KBM-7 (cell line): ENCODE data around the gene ATP6V0D1.

ENCODE experiments used
- DNase-seq: peaks from one replicate; pipeline ENCODE4 v3.0.0-alpha.2; 2015
- in situ Hi-C: fragments of 300-500 bp; cut with MboI; formaldehyde crosslinking; loops from 2 replicates; pipeline ENCODE4 v1.14.3; 2020; ENCODE audit warnings: low sequenced_read_pairs, low pct_unique_long_range_greater_than_20kb, mixed read lengths

ATP6V0D1 gene

DNA sequence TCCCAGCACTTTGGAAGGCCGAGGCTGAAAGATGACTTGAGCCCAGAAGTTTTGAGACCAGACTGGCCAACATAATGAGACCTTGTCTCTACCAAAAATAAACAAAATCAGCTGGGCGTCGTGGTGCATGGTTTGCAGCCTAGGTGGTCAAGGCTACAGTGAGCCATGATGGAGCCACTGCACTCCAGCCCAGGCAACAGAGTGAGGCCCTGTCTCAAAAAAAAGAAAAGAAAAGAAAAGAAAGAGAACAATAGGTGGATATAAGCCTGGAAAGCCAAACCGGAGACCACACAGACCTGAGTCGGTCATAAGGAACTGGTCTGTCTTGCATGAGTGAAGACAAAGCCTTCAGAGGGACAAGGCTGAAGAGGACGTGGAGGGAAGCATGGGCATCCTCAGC is 14.4 kb downstream of the ATP6V0D1 start:
- DNase-seq, result no peak
- in situ Hi-C loops, result no loop called here

GRCh38 chr16:67464565-67464964 is 16.4 kb downstream of the ATP6V0D1 start:
- in situ Hi-C loops, result no loop called here
- DNase-seq, result no peak

- no peak for DNase-seq
- in situ Hi-C loops, result no loop called here
Measured at GRCh38 chr16:67463691-67464090, 17.3 kb downstream of the ATP6V0D1 start.

DNA sequence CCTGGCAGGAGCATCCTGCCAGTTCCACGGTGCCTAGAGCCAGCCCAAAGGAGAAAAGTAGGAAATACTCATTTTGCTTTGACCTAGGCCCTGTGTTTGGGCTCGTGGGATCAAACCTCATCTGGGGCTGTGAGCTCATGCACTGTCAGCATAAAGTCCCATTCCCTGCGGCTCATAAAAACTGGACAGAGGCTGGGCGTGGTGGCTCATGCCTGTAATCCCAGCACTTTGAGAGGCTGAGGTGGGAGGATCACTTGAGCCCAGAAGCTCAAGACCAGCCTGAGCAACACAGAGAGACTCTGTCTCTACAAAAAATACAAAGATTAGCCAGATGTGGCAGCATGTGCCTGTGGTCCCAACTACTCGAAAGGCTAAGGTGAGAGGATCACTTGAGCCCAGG is 17.9 kb downstream of the ATP6V0D1 start:
- no peak for DNase-seq
- in situ Hi-C loops, result no loop called here

- in situ Hi-C loops, result no loop called here
Measured at GRCh38 chr16:67462279-67462655, 18.7 kb downstream of the ATP6V0D1 start.

DNA sequence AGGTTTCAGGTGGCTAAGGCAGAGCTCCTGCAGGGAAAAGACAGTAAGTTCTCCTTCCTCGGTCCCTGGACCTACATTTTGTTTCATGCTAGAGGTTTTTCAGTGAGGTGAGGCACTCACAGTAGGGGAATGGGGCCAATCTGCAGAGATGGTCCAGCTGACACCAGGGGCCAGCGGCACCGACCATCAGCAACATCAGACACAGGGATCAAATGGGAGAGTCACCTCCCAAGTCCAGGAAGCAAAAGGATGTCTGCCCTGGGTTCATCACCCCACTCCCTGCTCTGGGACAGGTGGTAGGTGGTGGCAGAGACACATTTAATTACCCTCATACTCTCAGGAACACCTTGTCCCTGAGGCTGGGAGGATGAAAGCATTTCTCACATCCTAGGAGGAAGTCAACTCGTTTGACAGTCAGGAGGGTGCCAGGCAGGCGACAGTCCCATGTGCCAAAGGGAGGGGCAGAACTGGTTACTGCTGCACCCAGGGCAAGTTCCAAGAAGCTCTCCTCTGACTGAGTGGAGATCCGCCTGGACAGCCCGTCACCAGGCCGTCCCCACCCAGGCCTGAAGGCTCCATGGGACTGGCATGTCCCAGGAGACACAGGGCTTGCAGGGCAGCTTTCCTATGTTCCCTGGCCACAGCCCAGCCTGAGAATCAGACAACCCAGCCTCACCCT is 19.2 kb downstream of the ATP6V0D1 start:
- no peak for DNase-seq
- in situ Hi-C loops, result no loop called here

More at GRCh38 chr16:67462279-67462655, 18.7 kb downstream of the ATP6V0D1 start:
- DNase-seq, result no peak

- DNase-seq, result no peak
- in situ Hi-C loops, result no loop called here
Measured at GRCh38 chr16:67460961-67461360, 20.0 kb downstream of the ATP6V0D1 start.

GRCh38 chr16:67460168-67460567 is 20.8 kb downstream of the ATP6V0D1 start:
- no peak for DNase-seq
- in situ Hi-C loops, result no loop called here

- in situ Hi-C loops, result no loop called here
Measured at GRCh38 chr16:67459861-67460150, 21.2 kb downstream of the ATP6V0D1 start.

DNA sequence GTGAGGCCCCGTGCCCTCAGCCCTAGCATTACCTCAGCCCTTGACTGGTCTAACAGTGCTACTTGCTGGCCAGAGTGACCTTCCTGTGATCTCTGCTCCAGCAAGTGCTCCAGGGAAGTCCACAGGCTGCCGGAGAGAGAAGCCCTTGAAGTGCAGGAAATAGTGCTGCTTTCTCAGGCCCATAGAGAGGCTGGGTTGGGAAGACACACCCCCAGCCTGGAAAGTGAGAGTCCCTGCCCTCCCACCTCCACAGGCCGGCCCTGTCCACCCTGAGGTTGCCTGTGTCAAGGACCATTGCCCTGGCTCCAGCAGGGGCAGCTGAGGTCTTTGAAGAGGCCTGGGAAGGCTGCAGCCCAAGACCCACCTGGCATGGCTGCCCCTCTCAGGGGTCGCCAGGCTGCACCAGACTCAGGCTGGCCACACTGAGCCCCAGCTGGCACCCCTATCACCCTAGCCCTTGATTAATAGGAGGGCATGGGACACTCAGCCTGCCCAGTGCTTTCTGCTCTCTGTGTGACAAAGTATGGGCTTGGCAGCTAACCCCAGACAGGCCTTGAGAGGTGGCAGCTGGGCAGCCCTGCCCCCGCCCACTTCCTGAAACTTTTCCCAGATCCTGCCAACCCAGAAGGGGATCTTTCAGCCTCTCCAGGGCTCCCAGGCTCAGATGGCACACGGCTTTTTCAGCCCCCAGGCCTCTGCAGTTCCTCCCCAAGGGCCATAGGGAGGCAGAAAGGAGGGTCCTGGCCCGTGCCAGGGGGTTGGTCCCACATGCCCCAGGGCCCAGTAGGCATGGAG is 21.7 kb downstream of the ATP6V0D1 start:
- DNase-seq, result no peak
- in situ Hi-C loops, result no loop called here

More at GRCh38 chr16:67459861-67460150, 21.2 kb downstream of the ATP6V0D1 start:
- DNase-seq, result no peak

DNA sequence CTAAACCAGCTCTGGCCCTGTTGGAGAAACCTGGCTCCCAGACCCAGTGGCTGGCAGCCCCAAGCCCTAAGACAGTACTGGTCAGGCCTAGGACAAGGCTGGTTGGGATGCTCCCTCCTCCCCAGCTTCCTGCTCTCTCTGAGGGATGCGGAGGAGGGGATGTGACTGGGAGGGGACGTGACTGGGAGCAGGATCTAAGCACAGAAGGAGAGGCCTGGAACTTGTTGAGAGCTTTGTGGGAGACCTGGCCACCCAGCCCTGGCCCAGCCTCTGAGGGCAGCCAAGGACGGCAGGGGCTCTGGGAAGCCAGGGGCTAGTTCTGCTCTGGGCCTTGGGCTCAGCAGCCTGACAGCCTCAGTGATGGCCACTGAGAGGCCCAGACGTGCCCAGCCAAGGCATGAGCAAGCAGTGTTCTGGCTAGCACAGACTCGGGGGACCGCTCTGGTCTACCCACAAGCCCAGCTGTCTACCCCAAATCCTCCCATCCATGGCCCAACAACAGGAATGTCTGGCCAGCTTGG is 22.8 kb downstream of the ATP6V0D1 start:
- in situ Hi-C loops, result no loop called here

DNA sequence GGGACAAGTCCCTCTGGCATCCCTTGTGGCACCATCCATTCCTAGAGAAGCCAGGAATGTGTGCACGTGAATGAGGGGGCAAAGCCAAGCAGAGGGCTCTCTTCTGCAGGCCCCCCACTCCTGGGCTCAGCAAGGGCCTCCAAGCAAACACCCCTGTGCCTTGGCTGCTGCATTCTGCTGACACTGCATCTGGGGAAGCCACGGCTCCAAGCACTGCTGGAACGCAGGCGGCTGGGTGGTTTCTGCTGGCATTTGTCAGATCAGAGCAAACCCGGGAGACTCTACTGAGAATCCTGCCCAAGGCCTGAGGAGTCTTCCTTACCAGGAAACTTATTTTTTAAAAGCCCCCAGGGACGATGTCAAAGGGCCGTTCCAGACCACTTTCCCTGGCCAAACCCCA is 23.3 kb downstream of the ATP6V0D1 start:
- no peak for DNase-seq
- in situ Hi-C loops, result no loop called here

More for the DNA sequence above, 22.8 kb downstream of the ATP6V0D1 start:
- no peak for DNase-seq

- in situ Hi-C loops, result no loop called here
- no peak for DNase-seq
Measured at GRCh38 chr16:67456391-67457081, 24.4 kb downstream of the ATP6V0D1 start.

DNA sequence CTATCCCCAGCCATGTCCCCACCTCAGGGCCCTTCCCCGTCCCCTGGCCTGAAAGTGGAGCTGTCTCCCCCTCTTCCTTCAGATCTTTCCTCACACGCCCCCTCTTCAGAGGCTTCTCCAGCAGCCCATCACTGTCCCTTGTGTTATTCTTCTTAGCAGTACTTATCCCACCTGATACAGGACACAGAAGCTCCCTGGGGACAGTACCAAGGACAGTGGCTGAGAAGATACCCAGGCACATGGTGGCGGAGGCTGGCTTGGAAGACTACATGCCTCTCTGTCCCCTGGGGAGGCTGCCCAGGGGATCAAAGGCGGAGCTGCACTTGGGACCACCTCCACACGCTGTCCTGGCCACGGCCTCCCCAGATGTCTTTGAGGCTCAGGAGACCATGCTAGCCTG is 26.1 kb downstream of the ATP6V0D1 start:
- DNase-seq, result no peak
- in situ Hi-C loops, result no loop called here

- in situ Hi-C loops, result no loop called here
- DNase-seq, result no peak
Measured at GRCh38 chr16:67454104-67454503, 26.9 kb downstream of the ATP6V0D1 start.

DNA sequence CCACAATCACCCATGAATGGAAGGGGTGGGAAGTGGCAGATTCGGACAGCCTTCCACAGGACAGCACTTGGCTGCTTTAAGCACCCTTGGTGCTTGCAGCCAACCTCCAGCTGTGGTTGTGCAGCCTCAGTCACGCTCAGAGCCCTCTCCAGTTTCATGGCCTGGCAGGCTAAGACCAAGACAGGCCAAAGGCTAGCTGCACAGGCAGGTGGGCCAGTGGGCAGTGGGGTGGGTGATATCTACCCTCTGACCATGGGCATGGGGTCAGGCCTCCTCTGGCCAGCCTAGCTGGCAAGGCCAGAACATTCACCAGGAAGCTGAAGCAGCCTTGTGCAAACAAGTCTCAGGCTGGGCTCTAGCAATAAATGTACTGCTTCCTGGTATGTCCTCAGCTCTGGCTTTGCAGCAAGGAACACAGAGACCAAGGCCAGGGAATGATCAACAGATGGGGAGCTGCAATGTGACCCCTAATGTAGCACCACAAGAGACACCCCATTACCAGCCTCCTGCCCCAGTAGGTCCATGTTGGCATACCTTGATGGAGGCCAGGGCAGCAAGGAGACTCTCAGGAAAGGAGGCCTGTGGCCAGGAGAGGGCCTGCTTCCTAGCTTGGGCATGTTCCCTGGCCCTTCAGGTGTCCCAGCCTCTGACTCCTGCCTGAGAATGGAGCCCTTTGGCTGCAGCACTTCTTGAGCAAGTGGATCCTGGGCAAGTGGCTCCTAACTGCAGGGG is 29.1 kb downstream of the ATP6V0D1 start:
- in situ Hi-C loops, result no loop called here
- no peak for DNase-seq

DNA sequence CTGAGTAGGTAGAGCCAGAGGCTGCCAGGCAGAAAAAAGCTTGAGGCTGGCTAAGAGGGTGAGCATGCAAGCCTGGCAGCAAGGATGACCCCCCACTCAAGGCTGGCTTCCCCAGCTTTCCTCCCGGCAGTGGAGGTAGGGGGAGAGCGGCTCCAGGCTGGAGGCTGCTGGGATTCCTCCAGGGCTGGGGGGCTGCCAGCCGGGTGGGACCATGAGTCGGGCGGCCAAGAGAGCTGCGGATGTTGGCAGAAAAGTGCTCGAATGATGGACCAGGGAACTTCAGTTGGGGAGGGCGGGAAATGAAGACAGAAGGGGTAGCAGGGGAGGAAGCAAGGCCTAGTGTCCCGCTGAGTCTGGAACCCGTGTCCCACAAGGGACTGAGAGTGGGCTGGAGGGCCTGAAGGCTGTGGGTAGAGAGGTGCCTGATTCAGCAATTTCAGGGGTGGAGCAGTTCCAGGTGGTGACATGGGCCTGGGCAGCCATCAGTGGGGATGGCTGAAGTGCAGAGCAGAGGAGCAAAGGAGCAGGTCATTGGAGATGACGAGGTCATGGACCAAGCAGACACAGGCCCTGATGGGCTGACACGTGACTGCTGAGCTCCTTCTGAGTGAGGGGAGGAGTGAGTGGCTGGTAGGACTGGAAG is 29.8 kb downstream of the ATP6V0D1 start:
- in situ Hi-C loops, result no loop called here
- DNase-seq, result no peak

DNA sequence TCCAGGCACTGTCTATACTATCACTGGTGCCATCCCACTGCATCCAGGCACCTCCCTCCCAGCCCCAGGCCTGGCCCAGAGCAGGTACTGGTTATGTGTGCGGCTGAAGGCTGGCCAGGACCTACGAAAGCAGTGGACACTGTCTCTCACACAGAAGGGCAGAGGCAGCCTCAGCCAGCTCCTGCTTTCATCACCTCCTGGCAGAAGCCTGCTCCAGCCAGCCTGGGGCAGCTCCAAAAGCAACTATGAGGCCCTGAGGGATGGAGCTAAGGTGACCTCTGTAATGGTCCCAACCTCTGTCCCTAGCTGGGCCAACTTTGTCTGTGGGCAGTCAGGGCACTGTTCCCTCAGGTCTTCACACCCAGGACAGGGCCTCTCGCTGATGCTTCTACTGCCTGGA is 31.2 kb downstream of the ATP6V0D1 start:
- DNase-seq, result no peak

GRCh38 chr16:67449336-67449735 is 31.6 kb downstream of the ATP6V0D1 start:
- DNase-seq, result no peak
- in situ Hi-C loops, result no loop called here

More for the DNA sequence above, 31.2 kb downstream of the ATP6V0D1 start:
- in situ Hi-C loops, result no loop called here
